OCI-LY1 (cell line): ENCODE measurements around the gene AKNAD1.

ENCODE experiments used
- H2AFZ ChIP-seq: fragments of 200-600 bp; sonication (generic), shearing (Covaris generic); 2 replicates; pipeline ENCODE4 v1.6.0; 2014; ENCODE audit warnings: antibody characterized with exemption, mild to moderate bottlenecking, low read length
- H3F3A ChIP-seq: fragments of 200-600 bp; sonication (generic), shearing (Covaris generic); 2 replicates; pipeline ENCODE4 v1.6.0; 2014; ENCODE audit warnings: mild to moderate bottlenecking, antibody characterized with exemption, low read length, moderate library complexity; ENCODE audit not compliant: insufficient read depth
- H3K27ac ChIP-seq: fragments of 200-600 bp; sonication (generic); 2 replicates; pipeline ENCODE4 v1.5.1; 2014; ENCODE audit warnings: low read length, mixed run types, mild to moderate bottlenecking, low read depth; ENCODE audit not compliant: poor library complexity, severe bottlenecking
- H3K27me3 ChIP-seq: fragments of 200-600 bp; sonication (generic); 2 replicates; pipeline ENCODE4 v1.6.0; 2014; ENCODE audit warnings: antibody characterized with exemption, mild to moderate bottlenecking, low read length, moderate library complexity; ENCODE audit not compliant: insufficient read depth
- H3K36me3 ChIP-seq: fragments of 200-600 bp; sonication (generic); 2 replicates; pipeline ENCODE4 v1.6.1; 2014; ENCODE audit warnings: mild to moderate bottlenecking, antibody characterized with exemption, low read length, moderate library complexity, mixed read lengths; ENCODE audit not compliant: insufficient read depth
- H3K4me1 ChIP-seq: fragments of 200-600 bp; sonication (generic); 2 replicates; pipeline ENCODE4 v1.5.1; 2014; ENCODE audit warnings: mild to moderate bottlenecking, low read length, moderate library complexity; ENCODE audit not compliant: insufficient read depth, severe bottlenecking
- H3K4me2 ChIP-seq: fragments of 200-600 bp; sonication (generic), shearing (Covaris generic); 2 replicates; pipeline ENCODE4 v1.6.1; 2014; ENCODE audit warnings: low read length
- H3K4me3 ChIP-seq: fragments of 200-600 bp; sonication (generic); 2 replicates; pipeline ENCODE4 v1.5.1; 2014; ENCODE audit warnings: low read length, low read depth, mild to moderate bottlenecking, mixed read lengths; ENCODE audit not compliant: poor library complexity, severe bottlenecking
- H3K79me2 ChIP-seq: fragments of 200-600 bp; shearing (Covaris generic); 2 replicates; pipeline ENCODE4 v1.6.1; 2016; ENCODE audit warnings: mixed run types, low read length, mixed read lengths; ENCODE audit not compliant: insufficient read depth
- H3K9ac ChIP-seq: fragments of 200-600 bp; sonication (generic), shearing (Covaris generic); 2 replicates; pipeline ENCODE4 v1.6.1; 2014; ENCODE audit warnings: mild to moderate bottlenecking, low read length, mixed read lengths
- H3K9me2 ChIP-seq: fragments of 200-600 bp; sonication (generic), shearing (Covaris generic); 2 replicates; pipeline ENCODE4 v1.6.1; 2014; ENCODE audit warnings: low read depth, mild to moderate bottlenecking, low read length, mixed read lengths
- H3K9me3 ChIP-seq: fragments of 200-600 bp; shearing (Covaris generic); 2 replicates; pipeline ENCODE4 v1.6.1; 2014; ENCODE audit warnings: low read length, mixed read lengths
- H4K20me1 ChIP-seq: fragments of 200-600 bp; sonication (generic), shearing (Covaris generic); 2 replicates; pipeline ENCODE4 v1.6.0; 2016; ENCODE audit warnings: mild to moderate bottlenecking, low read length; ENCODE audit not compliant: insufficient read depth
- EZH2 ChIP-seq: fragments of 200-600 bp; sonication (generic), shearing (Covaris generic); IDR thresholded peaks from 2 replicates; pipeline ENCODE4 v1.8.0; 2017; ENCODE audit warnings: borderline replicate concordance, mixed run types, mild to moderate bottlenecking, antibody characterized with exemption, low read length, moderate library complexity, mixed read lengths
- TF ChIP-seq, protein P1 (sequence below): fragments of 200-600 bp; sonication (generic), shearing (Covaris generic); IDR thresholded peaks from 2 replicates; pipeline ENCODE4 v1.5.1; 2017; ENCODE audit warnings: mild to moderate bottlenecking, antibody characterized with exemption, low read length, moderate library complexity, mixed read lengths

The AKNAD1 gene

DNA sequence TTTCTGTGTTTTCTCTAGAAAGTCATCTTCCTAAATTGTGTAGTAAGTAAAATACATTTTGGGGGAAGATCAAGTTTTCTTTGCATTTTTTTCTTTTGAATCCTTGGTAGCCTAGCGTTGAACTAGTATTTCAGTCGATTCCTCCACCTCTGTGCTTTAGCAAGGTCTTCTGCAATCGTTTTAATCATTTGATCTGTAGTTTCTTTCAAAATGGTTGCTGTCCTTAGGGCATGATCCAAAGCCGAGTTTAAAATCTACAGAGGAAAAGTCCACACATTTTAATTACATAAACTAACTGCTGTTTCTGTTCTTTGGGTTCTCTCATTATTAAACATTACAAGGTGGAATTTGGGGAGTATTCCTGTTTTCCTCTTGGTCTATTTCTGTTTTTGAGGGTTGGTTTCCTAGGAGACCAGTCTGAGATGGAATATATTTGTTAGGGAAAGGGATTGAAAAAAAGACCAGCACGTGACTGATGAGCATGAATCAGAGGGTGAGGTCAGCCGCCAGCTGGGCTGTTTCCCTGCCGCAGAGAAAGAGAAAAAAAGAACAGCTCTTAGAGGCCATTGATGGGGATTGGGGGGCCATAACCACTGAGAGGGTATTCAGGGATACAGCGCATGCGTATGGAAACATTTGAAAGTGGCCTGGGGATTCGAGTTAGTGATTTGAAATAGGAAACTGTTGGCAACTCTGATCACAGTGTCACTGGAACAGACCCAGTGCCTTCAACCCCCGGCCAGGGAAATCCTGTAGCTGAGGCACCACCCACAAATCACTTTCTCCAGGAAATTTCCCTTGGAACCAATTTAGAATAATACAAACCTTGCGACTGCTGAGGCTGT is 40.6 kb downstream of the AKNAD1 start:
- H3K4me1 ChIP-seq = no peaks in the 10 kb centered on the region
- no peaks in the 10 kb centered on the region for H4K20me1 ChIP-seq
- no peak overlapping the region for H3K4me3 ChIP-seq
- H3K9me3 ChIP-seq = no peaks in the 10 kb centered on the region
- no peaks in the 10 kb centered on the region for H3K9me2 ChIP-seq
- H3K27me3 ChIP-seq = no peaks in the 10 kb centered on the region
- H3K9ac ChIP-seq = no peak overlapping the region
- no peak overlapping the region for H3K4me2 ChIP-seq
- H3K79me2 ChIP-seq = no peaks in the 10 kb centered on the region
- TF ChIP-seq, protein P1, sequence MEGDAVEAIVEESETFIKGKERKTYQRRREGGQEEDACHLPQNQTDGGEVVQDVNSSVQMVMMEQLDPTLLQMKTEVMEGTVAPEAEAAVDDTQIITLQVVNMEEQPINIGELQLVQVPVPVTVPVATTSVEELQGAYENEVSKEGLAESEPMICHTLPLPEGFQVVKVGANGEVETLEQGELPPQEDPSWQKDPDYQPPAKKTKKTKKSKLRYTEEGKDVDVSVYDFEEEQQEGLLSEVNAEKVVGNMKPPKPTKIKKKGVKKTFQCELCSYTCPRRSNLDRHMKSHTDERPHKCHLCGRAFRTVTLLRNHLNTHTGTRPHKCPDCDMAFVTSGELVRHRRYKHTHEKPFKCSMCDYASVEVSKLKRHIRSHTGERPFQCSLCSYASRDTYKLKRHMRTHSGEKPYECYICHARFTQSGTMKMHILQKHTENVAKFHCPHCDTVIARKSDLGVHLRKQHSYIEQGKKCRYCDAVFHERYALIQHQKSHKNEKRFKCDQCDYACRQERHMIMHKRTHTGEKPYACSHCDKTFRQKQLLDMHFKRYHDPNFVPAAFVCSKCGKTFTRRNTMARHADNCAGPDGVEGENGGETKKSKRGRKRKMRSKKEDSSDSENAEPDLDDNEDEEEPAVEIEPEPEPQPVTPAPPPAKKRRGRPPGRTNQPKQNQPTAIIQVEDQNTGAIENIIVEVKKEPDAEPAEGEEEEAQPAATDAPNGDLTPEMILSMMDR = no peak
- TF ChIP-seq EZH2 = no peak
- H3K27ac ChIP-seq = no peak overlapping the region
- H2AFZ ChIP-seq = no peak overlapping the region
- H3F3A ChIP-seq = no peaks in the 10 kb centered on the region
- H3K36me3 ChIP-seq = no peaks in the 10 kb centered on the region

DNA sequence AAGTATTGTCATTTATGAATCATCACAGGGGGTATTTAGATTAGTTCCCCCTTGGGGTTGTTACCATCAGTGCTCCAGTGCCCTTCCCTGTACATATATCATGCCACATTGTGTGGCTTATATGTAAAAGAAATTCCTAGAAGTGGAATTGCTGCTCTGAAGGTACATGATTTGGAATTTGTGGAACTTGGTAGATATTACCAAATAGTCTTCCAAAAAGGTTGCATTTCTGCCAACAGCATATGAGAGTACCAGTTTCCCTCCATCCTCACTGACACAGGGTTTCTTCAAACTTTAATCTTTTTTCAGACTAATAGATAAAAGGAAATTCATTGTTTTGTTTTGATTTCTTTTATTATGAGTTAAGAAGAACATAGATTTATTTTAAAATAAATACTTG is 41.3 kb downstream of the AKNAD1 start:
- Histone ChIP-seq H3K27ac (no peak overlapping the region), H4K20me1 (no peaks in the 10 kb centered on the region), H3K36me3 (no peaks in the 10 kb centered on the region), H3K27me3 (no peaks in the 10 kb centered on the region), H3K9ac (no peak overlapping the region), H3K9me3 (no peaks in the 10 kb centered on the region), H3K4me1 (no peaks in the 10 kb centered on the region), H3F3A (no peaks in the 10 kb centered on the region), H2AFZ (no peak overlapping the region), H3K4me2 (no peak overlapping the region), H3K79me2 (no peaks in the 10 kb centered on the region), H3K4me3 (no peak overlapping the region), H3K9me2 (no peaks in the 10 kb centered on the region)
- TF ChIP-seq, protein P1 = no peak
- TF ChIP-seq EZH2 = no peak

DNA sequence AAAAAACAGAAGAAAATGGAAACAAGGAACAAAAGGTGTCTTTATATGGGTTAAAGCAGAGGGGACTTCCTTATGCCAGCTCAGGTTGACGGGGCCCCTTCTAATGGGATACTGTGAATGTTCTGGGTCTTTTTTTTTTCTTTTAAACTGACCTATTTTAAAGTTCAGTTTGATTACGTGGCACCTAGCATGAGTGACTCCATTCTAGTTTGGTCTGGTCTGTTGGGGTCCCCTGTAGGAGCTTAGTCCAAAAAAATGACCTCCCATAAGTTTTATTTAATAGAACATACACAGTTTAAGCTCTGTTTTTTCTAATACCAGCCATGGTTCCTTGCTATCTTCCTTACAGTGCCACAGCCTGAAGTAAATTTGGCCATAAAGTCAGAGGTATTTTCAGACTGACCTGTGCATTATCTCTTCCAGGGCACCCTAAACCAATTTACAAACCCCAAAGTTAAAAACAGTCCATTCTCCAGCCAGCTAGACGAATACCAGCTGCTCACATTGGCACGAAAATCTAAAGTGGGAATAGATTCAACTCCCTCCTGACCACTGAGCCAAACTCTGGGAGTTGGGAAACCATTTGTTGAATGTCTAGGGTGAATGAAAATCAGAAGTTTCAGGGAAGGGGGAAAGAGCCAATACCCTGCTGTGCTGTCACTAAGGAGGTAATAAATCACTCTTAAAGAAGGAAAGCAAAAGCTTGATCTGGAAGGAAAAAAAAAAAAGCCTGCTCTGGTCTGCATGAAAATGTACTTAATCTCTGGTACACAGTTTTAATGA is 42.4 kb downstream of the AKNAD1 start:
- no peak for TF ChIP-seq EZH2
- TF ChIP-seq, protein P1 = no peak
- Histone ChIP-seq H3K79me2 (no peaks in the 10 kb centered on the region), H4K20me1 (no peaks in the 10 kb centered on the region), H3K27ac (no peak overlapping the region), H3F3A (no peaks in the 10 kb centered on the region), H3K4me2 (no peak overlapping the region), H3K27me3 (no peaks in the 10 kb centered on the region), H2AFZ (no peak overlapping the region), H3K9ac (no peak overlapping the region), H3K36me3 (peaks cover 6% of the 10 kb centered on the region; the same call in 1 of the 2 replicates), H3K9me3 (no peaks in the 10 kb centered on the region), H3K4me1 (no peaks in the 10 kb centered on the region), H3K4me3 (no peak overlapping the region), H3K9me2 (no peaks in the 10 kb centered on the region)
